ENCODE measurements around the gene WWC2.
A peak's percentile ranks its signal among the peaks of the same experiment; 100 is the strongest.

Gene WWC2

GRCh38 chr4:183329954-183330742 is 231.1 kb downstream of the WWC2 start:
- no peak for DNase-seq (ENCODE audit: low spot score)

DNA sequence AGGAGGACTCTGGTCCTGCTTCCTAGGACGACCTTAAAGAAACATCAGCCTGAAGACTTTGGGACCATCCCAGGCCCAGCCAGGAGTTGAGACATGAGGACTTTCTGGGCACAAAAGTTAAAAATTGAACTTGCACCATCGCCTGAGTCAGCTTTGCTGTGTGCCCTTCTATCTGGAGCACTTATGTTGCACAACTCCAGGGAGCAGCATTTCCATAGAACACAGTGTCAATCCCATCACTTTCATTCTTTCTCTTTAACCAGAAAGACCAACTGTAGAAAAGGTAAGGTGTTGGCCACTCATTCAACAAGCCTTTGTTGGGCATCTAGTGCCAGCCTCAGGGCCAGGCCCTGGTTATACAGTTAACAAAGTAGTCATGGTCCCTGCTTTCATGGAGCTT is 231.8 kb downstream of the WWC2 start:
- DNase-seq (ENCODE audit: low spot score): no peak

- DNase-seq (ENCODE audit: low spot score): no peak
Observed at GRCh38 chr4:183332447-183332846, 233.4 kb downstream of the WWC2 start.

GRCh38 chr4:183333202-183333601 is 234.1 kb downstream of the WWC2 start:
- DNase-seq (ENCODE audit: low spot score): no peak

- no peak for DNase-seq (ENCODE audit: low spot score)
Observed at GRCh38 chr4:183333983-183334382, 234.9 kb downstream of the WWC2 start.

DNA sequence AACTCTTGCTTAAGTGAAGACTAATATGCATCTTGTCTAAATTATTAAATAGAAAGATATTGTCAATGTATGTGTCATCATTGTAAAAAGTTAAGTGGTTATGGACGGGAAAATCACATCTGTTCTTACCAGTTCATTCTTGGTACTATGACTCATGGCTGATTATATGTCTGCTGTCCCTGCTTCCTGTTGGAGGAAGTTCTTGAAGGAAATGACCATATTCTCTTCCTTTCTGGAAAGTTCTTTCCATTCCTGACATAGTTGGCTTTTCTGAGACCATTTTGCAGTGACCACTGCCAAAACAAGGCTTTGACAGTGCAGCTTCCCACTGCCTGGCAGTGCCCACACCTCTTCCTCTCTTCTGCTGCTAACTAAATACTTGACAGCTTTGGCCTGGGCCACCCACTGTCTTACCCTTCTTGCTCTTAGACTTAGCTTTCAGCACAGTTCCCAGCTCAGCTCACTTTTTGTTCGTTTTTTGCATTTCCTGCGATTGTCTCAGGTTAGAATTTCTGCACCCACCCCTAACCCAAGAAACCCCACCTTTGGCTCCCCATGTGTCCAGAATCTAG is 236.4 kb downstream of the WWC2 start:
- DNase-seq (ENCODE audit: low spot score): peak; percentile 87

GRCh38 chr4:183337349-183337748 is 238.3 kb downstream of the WWC2 start:
- DNase-seq (ENCODE audit: low spot score): no peak

DNA sequence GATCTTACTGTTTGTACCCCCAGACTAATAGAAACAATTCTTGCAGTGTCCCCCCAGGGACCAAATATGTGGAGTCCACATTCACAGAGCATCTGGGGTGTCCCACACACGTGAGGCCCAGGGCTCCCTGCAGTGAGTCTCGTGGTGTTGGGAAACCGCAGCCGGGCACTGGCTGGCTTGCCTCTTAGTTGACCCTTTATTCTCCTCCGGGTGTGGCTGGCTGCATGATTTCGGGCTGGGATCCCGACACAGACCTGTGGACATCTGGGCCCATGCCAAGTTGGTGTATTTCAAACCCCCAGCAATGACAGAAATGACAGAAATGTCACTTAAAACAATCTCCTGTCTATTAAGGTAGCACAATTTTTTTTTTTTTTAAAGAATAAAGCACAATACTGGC is 238.8 kb downstream of the WWC2 start:
- DNase-seq (ENCODE audit: low spot score): no peak

DNA sequence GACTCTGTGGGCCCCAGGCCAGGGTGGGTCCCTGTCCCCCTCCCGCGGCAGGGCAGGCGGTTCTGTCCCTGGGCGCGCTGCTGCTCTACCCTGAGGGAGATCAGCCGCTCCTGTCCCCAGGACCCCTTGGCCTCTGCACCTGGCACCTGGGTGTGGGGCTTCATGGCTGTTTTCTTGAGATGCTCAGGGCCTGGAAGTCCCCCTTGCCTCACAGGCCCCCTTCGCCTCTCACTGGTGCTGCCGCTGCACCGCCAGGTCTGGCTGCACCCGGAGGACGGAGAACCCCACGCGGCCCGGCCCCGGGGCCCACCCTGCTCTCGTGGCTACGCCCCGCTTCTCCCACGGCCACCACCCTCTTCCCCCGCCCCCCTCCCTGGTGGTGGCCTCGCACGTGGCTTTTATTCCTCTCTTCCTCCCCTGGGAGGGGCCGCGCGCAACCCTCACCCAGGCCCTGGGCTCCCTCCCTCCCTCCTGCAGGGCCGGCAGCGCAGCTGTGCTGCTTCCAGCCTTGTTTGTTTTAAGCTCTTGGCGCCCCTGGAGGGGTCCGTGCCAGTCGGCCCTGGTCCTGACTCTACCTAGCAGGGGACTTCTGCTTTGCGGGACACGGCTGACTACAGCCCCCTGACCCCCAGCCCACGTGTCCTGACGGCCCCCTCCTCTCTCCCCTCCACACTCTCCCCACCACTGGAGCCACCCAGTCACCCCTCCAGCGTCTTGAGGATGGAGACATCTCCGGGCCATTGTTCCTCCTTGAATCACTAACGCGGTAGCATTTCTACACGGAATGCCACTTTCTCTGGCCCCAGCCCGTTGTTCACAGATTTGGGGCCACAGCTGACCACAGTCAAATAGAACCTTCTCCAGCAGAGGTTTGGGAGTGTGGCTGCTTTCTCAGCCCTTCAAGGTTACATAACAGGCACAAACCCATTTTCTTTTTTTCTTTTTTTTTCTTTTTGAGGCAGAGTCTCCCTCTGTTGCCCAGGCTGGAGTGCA is 243.8 kb downstream of the WWC2 start:
- DNase-seq (ENCODE audit: low spot score): no peak

- DNase-seq (ENCODE audit: low spot score): no peak
Observed at GRCh38 chr4:183343730-183344129, 244.7 kb downstream of the WWC2 start.

GRCh38 chr4:183344523-183345255 is 245.6 kb downstream of the WWC2 start:
- DNase-seq (ENCODE audit: low spot score): no peak

DNA sequence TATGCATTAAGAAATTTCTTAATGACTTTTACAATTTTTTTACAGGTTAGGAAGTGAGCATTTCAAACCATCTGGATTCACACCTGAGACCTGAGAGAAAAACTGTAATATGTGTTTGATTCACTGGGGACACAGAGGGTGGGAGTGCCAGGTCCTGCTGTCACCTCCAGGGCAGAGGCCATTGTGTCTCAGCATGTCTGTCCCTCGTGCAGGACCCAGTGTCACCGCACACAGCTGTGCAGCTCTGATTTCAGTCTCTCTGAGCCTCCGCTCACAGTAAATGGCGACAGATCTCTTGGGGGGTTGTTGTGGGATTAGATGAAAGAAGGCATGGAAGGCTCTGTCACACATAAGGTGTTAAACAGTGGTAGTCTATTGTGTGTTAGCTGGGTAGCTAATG is 246.2 kb downstream of the WWC2 start:
- DNase-seq (ENCODE audit: low spot score): no peak

DNA sequence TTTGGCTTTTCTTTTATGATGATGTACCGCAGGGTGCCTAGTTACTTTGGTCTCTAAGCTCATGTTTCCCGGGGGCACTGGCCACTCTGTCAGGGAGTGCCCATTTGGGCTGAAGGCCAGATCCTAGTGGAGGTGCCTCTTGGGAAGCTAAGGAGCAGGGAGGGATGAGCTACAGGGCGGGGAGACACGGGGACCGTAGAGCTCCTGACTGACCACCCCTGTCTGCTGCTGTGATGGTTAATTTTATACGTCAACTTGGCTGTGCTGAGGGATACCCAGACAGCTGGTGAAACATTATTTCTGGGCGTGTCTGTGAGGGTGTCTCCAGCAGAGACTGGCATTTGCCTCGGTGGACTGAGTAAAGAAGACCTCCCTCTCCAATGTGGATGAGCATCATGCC is 248.1 kb downstream of the WWC2 start:
- DNase-seq (ENCODE audit: low spot score): no peak

GRCh38 chr4:183347566-183347965 is 248.5 kb downstream of the WWC2 start:
- no peak for DNase-seq (ENCODE audit: low spot score)

GRCh38 chr4:183348136-183348535 is 249.1 kb downstream of the WWC2 start:
- no peak for DNase-seq (ENCODE audit: low spot score)

DNA sequence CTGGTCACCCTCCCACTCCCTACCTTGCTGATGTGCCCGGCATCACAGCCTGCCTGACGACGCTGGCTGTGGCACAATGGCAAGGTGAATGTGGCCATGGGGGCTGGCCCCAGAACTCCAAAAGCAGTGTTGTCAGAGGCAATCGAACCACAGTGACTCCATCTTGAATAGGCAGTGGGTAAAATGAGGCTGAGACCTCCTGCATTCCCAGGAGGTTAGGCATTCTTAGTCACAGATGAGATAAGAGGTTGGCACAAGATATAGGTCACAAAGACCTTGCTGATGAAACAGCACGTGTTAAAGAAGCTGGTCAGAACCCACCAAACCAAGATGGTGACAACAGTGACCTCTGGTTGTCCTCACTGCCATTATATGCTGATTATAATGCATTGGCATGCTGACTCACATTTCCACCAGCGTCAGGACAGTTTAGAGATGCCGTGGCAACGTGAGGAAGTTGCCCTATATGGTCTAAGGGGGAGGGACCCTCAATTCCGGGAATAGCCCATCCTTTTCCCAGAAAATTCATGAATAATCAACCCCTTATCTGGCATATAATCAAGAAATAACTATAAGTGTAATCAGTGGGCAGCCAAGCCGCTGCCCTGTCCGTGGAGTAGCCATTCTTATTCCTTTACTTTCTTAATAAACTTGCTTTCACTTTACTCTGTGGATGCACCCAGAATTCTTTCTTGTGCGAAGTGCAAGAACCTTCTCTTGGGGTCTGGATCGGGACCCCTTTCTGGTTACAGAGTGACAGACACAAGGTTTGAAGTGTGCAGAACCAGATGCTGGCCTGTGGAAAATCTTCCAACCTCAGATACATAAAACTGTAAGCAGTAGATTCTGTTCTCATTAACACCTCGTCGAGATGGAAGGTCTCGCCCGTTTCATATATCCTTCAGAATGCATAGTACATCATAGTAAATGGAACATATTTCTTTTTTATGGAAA is 249.9 kb downstream of the WWC2 start:
- DNase-seq (ENCODE audit: low spot score): peak; percentile 77

DNA sequence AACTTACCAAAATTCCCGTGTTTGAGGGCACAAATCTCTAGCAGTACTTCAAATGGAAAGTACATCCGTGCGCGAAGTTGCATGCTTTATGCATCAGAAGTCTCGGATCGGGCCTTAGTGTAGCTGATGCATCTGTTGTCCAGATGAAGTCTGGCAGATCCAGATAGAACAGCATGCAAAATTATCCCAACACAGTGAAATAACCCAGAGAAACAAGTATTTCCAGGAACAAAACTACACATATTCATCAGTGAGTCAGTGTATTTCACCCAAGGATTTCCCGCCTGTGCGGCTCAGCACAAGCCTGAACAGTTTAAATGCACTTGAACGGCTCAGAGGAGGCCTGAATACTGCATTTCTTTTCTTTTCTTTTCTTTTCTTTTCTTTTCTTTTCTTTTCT is 250.6 kb downstream of the WWC2 start:
- DNase-seq (ENCODE audit: low spot score): no peak

GRCh38 chr4:183350317-183351071 is 251.4 kb downstream of the WWC2 start:
- no peak for DNase-seq (ENCODE audit: low spot score)

DNA sequence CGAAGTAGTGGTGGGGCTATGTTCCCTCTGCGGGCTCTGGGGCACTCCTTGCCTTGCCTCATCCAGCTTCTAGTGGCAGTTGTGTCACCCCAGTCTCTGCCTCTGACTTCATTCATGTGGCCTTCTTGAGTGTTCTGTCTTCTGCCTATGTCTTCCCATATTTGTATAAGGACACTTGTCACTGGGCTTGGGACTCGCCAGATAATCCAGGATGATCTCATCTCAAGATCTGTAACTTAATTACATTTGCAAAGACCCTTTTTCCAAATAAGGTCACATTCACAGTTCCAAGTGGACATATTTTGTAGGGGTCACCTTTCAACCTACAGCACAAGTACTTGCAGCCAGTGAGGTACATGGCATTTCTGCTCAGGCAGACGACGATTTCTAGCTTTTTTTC is 253.5 kb downstream of the WWC2 start:
- DNase-seq (ENCODE audit: low spot score): no peak

GRCh38 chr4:183353557-183353956 is 254.5 kb downstream of the WWC2 start:
- DNase-seq (ENCODE audit: low spot score): no peak

Data from COLO829 (cell line).